IMR-90 (cell line): ENCODE data around the gene OPTC. TPM values are rescaled to one million over a fixed set of nuclear protein-coding genes. Genes with fewer than 3 reads are reported as not detected.

Source experiments
- ATAC-seq: fragments of 200-7000 bp; cut with Tn5 transposase; 2 replicates; pipeline ENCODE4 v1.9.1; 2020; ENCODE audit warnings: low read depth, mild to moderate bottlenecking, moderate library complexity
- BruUV-seq: library from RNA; stranded (reverse); fragments of 400-500 nt; replicated peaks from 2 replicates; lab custom pipeline; 2021; lab: Mats Ljungman, UMichigan
- CTCF ChIA-PET: fragments of 300-600 bp; formaldehyde crosslinking; extraction: SDS; loops from one replicate; lab custom pipeline; 2021; ENCODE audit warnings: antibody characterized with exemption; lab: Yijun Ruan, JAX
- POLR2A ChIA-PET: fragments of 300-600 bp; sonication (Branson Sonifier 250); formaldehyde crosslinking; loops from one replicate; lab custom pipeline; 2022; ENCODE audit warnings: antibody characterized with exemption; ENCODE audit not compliant: unreplicated experiment; lab: Charles Lee
- DNase-seq: peaks from one replicate; pipeline ENCODE4 v3.0.0; 2013
- H2AFZ ChIP-seq: replicated peaks from 2 replicates; pipeline ENCODE3; 2013; ENCODE audit warnings: low read length, mild to moderate bottlenecking; ENCODE audit not compliant: poor library complexity
- H2AK5ac ChIP-seq: 2 replicates; pipeline ENCODE4 v1.6.1; 2013; ENCODE audit warnings: low read depth, low read length, inconsistent platforms
- H2AK9ac ChIP-seq: replicated peaks from 2 replicates; pipeline ENCODE3; 2013; ENCODE audit warnings: mild to moderate bottlenecking, low read depth, low read length, moderate library complexity; ENCODE audit not compliant: poor library complexity
- H2BK120ac ChIP-seq: 2 replicates; pipeline ENCODE4 v1.6.1; 2013; ENCODE audit warnings: low read depth, low read length, inconsistent platforms
- H2BK15ac ChIP-seq: 3 replicates; pipeline ENCODE4 v1.6.1; 2013; ENCODE audit warnings: low read depth, low read length, inconsistent platforms
- H2BK20ac ChIP-seq: 2 replicates; pipeline ENCODE4 v1.6.1; 2013; ENCODE audit warnings: low read depth, mild to moderate bottlenecking, inconsistent platforms, low read length, moderate library complexity
- H2BK5ac ChIP-seq: 2 replicates; pipeline ENCODE4 v1.6.1; 2013; ENCODE audit warnings: mild to moderate bottlenecking, low read depth, low read length, inconsistent platforms; ENCODE audit not compliant: poor library complexity, severe bottlenecking
- H3K14ac ChIP-seq: replicated peaks from 2 replicates; pipeline ENCODE4 v1.6.1; 2013; ENCODE audit warnings: low read depth, low read length, inconsistent platforms
- H3K18ac ChIP-seq: 2 replicates; pipeline ENCODE4 v1.6.1; 2013; ENCODE audit warnings: low read depth, low read length, control low read depth
- H3K23ac ChIP-seq: 2 replicates; pipeline ENCODE4 v1.6.1; 2013; ENCODE audit warnings: low read depth, low read length, inconsistent platforms
- H3K27ac ChIP-seq: 2 replicates; pipeline ENCODE4 v1.5.1; 2013; ENCODE audit warnings: mild to moderate bottlenecking, control low read depth, low read length; ENCODE audit not compliant: insufficient read depth
- H3K27me3 ChIP-seq: 2 replicates; pipeline ENCODE4 v1.6.1; 2013; ENCODE audit warnings: low read length; ENCODE audit not compliant: control insufficient read depth, insufficient read depth
- H3K36me3 ChIP-seq: 2 replicates; pipeline ENCODE4 v1.6.1; 2013; ENCODE audit warnings: low read length, mixed read lengths; ENCODE audit not compliant: control insufficient read depth, insufficient read depth
- H3K4ac ChIP-seq: 2 replicates; pipeline ENCODE4 v1.6.1; 2013; ENCODE audit warnings: low read depth, low read length, inconsistent platforms
- H3K4me1 ChIP-seq: 2 replicates; pipeline ENCODE4 v1.6.1; 2013; ENCODE audit warnings: low read length, mixed read lengths; ENCODE audit not compliant: control insufficient read depth, insufficient read depth
- H3K4me2 ChIP-seq: 2 replicates; pipeline ENCODE4 v1.6.1; 2013; ENCODE audit warnings: low read depth, mild to moderate bottlenecking, control low read depth, low read length, moderate library complexity
- H3K4me3 ChIP-seq: 2 replicates; pipeline ENCODE4 v1.5.1; 2013; ENCODE audit warnings: low read depth, mild to moderate bottlenecking, control low read depth, low read length, moderate library complexity; ENCODE audit not compliant: insufficient read depth
- H3K56ac ChIP-seq: 2 replicates; pipeline ENCODE4 v1.6.1; 2013; ENCODE audit warnings: low read length, inconsistent platforms; ENCODE audit not compliant: insufficient read depth; ENCODE audit errors: extremely low read depth
- H3K79me1 ChIP-seq, 2 experiments: 2 replicates each; pipeline ENCODE4 v1.6.1; 2013; ENCODE audit warnings: low read length in 2 of 2, inconsistent platforms in 1 of 2, low read depth in 1 of 2
- H3K9ac ChIP-seq: 2 replicates; pipeline ENCODE4 v1.6.1; 2013; ENCODE audit warnings: low read depth, low read length, control low read depth
- H3K9me1 ChIP-seq: 2 replicates; pipeline ENCODE4 v1.6.1; 2013; ENCODE audit warnings: low read length, inconsistent platforms; ENCODE audit not compliant: insufficient read depth
- H3K9me3 ChIP-seq: 2 replicates; pipeline ENCODE4 v1.6.1; 2013; ENCODE audit warnings: low read length; ENCODE audit not compliant: control insufficient read depth, insufficient read depth
- H4K20me1 ChIP-seq: 2 replicates; pipeline ENCODE4 v1.6.1; 2013; ENCODE audit warnings: low read length, inconsistent platforms; ENCODE audit not compliant: insufficient read depth
- H4K5ac ChIP-seq: 2 replicates; pipeline ENCODE4 v1.6.1; 2013; ENCODE audit warnings: mild to moderate bottlenecking, low read depth, low read length, control low read depth
- H4K8ac ChIP-seq, 2 experiments: 2 replicates each; pipeline ENCODE4 v1.6.1; 2013; ENCODE audit warnings: low read depth in 2 of 2, low read length in 2 of 2, control low read depth in 1 of 2, inconsistent platforms in 1 of 2
- H4K91ac ChIP-seq: 2 replicates; pipeline ENCODE4 v1.6.1; 2013; ENCODE audit warnings: low read depth, low read length, inconsistent platforms; ENCODE audit not compliant: insufficient read depth
- BHLHE40 ChIP-seq: fragments of 150-350 bp; IDR thresholded peaks from 2 replicates; pipeline ENCODE4 v1.6.1; 2016; ENCODE audit warnings: mild to moderate bottlenecking, low read depth, low read length
- CEBPB ChIP-seq: IDR thresholded peaks from 2 replicates; pipeline ENCODE4 v1.6.1; 2012; ENCODE audit warnings: low read depth, low read length, improper control_type of control experiment
- CHD1 ChIP-seq: IDR thresholded peaks from 2 replicates; pipeline ENCODE4 v1.6.1; 2012; ENCODE audit warnings: low read depth, low read length, improper control_type of control experiment
- FOS ChIP-seq: fragments of 150-350 bp; IDR thresholded peaks from 2 replicates; pipeline ENCODE4 v1.6.1; 2016; ENCODE audit warnings: low read depth, low read length
- MAFK ChIP-seq: IDR thresholded peaks from 2 replicates; pipeline ENCODE4 v1.6.1; 2012; ENCODE audit warnings: low read depth, low read length, improper control_type of control experiment
- MAZ ChIP-seq: IDR thresholded peaks from 2 replicates; pipeline ENCODE4 v1.6.1; 2012; ENCODE audit warnings: low read depth, mild to moderate bottlenecking, low read length, improper control_type of control experiment, moderate library complexity, borderline replicate concordance
- MXI1 ChIP-seq: IDR thresholded peaks from 2 replicates; pipeline ENCODE4 v1.6.1; 2012; ENCODE audit warnings: low read depth, mild to moderate bottlenecking, low read length, moderate library complexity, borderline replicate concordance
- NFE2L2 ChIP-seq: fragments of 150-350 bp; IDR thresholded peaks from 2 replicates; pipeline ENCODE4 v1.6.1; 2016; ENCODE audit warnings: low read depth, mild to moderate bottlenecking, low read length
- POLR2A ChIP-seq: IDR thresholded peaks from 2 replicates; pipeline ENCODE4 v1.6.1; 2012; ENCODE audit warnings: mild to moderate bottlenecking, low read depth, low read length
- RAD21 ChIP-seq: IDR thresholded peaks from 2 replicates; pipeline ENCODE4 v1.6.1; 2012; ENCODE audit warnings: low read length, improper control_type of control experiment
- RCOR1 ChIP-seq: IDR thresholded peaks from 2 replicates; pipeline ENCODE4 v1.6.1; 2012; ENCODE audit warnings: mild to moderate bottlenecking, low read length, improper control_type of control experiment; ENCODE audit not compliant: insufficient replicate concordance
- RFX5 ChIP-seq: IDR thresholded peaks from 2 replicates; pipeline ENCODE4 v1.8.0; 2012; ENCODE audit warnings: low read depth, mild to moderate bottlenecking, low read length, moderate library complexity
- SMC3 ChIP-seq: fragments of 150-350 bp; IDR thresholded peaks from 2 replicates; pipeline ENCODE4 v1.6.1; 2016; ENCODE audit warnings: low read depth, mild to moderate bottlenecking, antibody characterized with exemption, low read length, moderate library complexity
- WGBS, 2 experiments: methylation state at CpG; one replicate each; pipeline versions ENCODE4 v1.1.5 to v1.1.7; 2013; ENCODE audit warnings: missing lambda C conversion rate in 2 of 2; ENCODE audit not compliant: insufficient read length in 1 of 2; ENCODE audit errors: extremely low coverage in 2 of 2; 5-methylcytosine and 5-hydroxymethylcytosine counted together
- dilution Hi-C: fragments of 300-500 bp; cut with HindIII; formaldehyde crosslinking; loops from one replicate; pipeline ENCODE4 v1.14.3; 2018; ENCODE audit warnings: low sequenced_read_pairs; ENCODE audit not compliant: unreplicated experiment
- in situ Hi-C: fragments of 300-500 bp; cut with MboI; formaldehyde crosslinking; loops from 3 replicates; pipeline ENCODE4 v1.14.3; 2019; ENCODE audit warnings: low sequenced_read_pairs, inconsistent platforms, mixed read lengths
- intact Hi-C: fragments of 100-400 bp; cut with micrococcal nuclease; formaldehyde crosslinking; loops from 2 replicates; pipeline ENCODE4 v1.10.0; 2022
- polyA plus RNA-seq, 3 experiments: library from polyadenylated mRNA; depleted of rRNA; stranded (reverse); fragments of >200 nt; gene quantifications; 2 replicates each; pipeline ENCODE4 v1.2.3, GENCODE V29; 2012; ENCODE audit warnings: low replicate concordance in 1 of 3
- total RNA-seq: library from RNA; depleted of rRNA; stranded (reverse); fragments of >200 nt; gene quantifications from 2 replicates; pipeline ENCODE4 v1.2.3, GENCODE V29; 2012
- TF ChIP-seq, protein P1 (sequence below): fragments of 150-350 bp; IDR thresholded peaks from 2 replicates; pipeline ENCODE4 v1.6.1; 2016; ENCODE audit warnings: low read depth, mild to moderate bottlenecking, low read length, moderate library complexity, borderline replicate concordance
- TF ChIP-seq, protein P2 (sequence below): fragments of 150-350 bp; IDR thresholded peaks from 2 replicates; pipeline ENCODE4 v1.6.1; 2017; ENCODE audit warnings: mild to moderate bottlenecking, antibody characterized with exemption, low read length, low read depth
- TF ChIP-seq, protein P3 (sequence below): conservative IDR thresholded peaks from 2 replicates; pipeline ENCODE4 v1.5.1; 2012; ENCODE audit warnings: mild to moderate bottlenecking, low read depth, low read length, improper control_type of control experiment

OPTC gene
- total and polyA plus RNA-seq, 2 of the 4 experiments (the other 2 are of a cell fraction), result not detected

DNA sequence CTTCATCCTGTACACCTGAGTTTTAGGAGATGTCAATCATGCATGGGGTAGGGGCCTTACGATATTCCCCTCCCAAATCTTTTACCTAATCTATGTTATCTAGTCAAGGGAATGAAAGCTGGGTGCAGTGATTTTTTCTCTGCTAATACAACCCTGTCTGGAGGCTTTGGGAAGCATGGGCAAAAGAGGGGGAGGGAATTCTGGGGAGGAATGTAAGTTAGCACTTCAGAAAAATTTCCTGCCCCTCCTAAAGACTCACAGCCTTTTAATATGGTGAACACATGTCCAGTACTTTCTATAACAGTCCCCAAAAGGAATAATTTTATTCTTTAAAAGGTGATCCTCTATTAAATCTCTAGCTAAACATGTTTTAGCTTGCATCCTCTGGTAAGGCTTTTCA lies 44.0 kb upstream of the OPTC start:
- no CpG with 5 or more reads among the region's 1 CpG for WGBS, 2 experiments
- Histone ChIP-seq H2BK20ac (no peak overlapping the region), H3K4me1 (peaks cover 2% of the 10 kb centered on the region; the same call in 1 of the 2 replicates), H2BK15ac (no peak overlapping the region), H2BK5ac (no peak overlapping the region), H2AFZ (no peak overlapping the region), H3K23ac (no peak overlapping the region), H3K9ac (no peak overlapping the region), H4K91ac (no peak overlapping the region), H3K4ac (no peak overlapping the region), H3K56ac (no peak overlapping the region), H4K20me1 (no peaks in the 10 kb centered on the region), H3K14ac (no peak overlapping the region), H3K4me3 (no peak overlapping the region), H3K27me3 (peaks cover 56% of the 10 kb centered on the region), H2BK120ac (no peak overlapping the region), H3K36me3 (no peaks in the 10 kb centered on the region), H4K5ac (no peak overlapping the region), H3K9me1 (no peaks in the 10 kb centered on the region), H3K18ac (no peak overlapping the region), H3K79me1 (no peaks in the 10 kb centered on the region), H2AK9ac (no peak overlapping the region), H3K9me3 (peaks cover 10% of the 10 kb centered on the region), H4K8ac (no peak overlapping the region), H2AK5ac (no peak overlapping the region), H3K4me2 (no peak overlapping the region), H3K27ac (no peak overlapping the region)
- in situ Hi-C loops (no loop called here), dilution Hi-C loops (no loop called here), intact Hi-C loops (no loop called here)
- ATAC-seq (no peak), DNase-seq (no peak)
- CTCF ChIA-PET, result no interaction called here
- no TSS peak for BruUV-seq
- POLR2A ChIA-PET, result no interaction called here
- TF ChIP-seq BHLHE40, result no peak
- TF ChIP-seq CHD1, result no peak
- TF ChIP-seq MAFK, result no peak
- no peak for TF ChIP-seq RCOR1
- TF ChIP-seq NFE2L2, result no peak
- no peak for TF ChIP-seq CEBPB
- TF ChIP-seq MAZ, result no peak
- TF ChIP-seq POLR2A, result no peak
- TF ChIP-seq RAD21, result no peak
- TF ChIP-seq, protein P1, sequence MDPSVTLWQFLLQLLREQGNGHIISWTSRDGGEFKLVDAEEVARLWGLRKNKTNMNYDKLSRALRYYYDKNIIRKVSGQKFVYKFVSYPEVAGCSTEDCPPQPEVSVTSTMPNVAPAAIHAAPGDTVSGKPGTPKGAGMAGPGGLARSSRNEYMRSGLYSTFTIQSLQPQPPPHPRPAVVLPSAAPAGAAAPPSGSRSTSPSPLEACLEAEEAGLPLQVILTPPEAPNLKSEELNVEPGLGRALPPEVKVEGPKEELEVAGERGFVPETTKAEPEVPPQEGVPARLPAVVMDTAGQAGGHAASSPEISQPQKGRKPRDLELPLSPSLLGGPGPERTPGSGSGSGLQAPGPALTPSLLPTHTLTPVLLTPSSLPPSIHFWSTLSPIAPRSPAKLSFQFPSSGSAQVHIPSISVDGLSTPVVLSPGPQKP, result no peak
- TF ChIP-seq, protein P2, sequence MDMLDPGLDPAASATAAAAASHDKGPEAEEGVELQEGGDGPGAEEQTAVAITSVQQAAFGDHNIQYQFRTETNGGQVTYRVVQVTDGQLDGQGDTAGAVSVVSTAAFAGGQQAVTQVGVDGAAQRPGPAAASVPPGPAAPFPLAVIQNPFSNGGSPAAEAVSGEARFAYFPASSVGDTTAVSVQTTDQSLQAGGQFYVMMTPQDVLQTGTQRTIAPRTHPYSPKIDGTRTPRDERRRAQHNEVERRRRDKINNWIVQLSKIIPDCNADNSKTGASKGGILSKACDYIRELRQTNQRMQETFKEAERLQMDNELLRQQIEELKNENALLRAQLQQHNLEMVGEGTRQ, result no peak
- no peak for TF ChIP-seq SMC3
- TF ChIP-seq MXI1, result no peak
- no peak for TF ChIP-seq FOS
- no peak for TF ChIP-seq RFX5
- TF ChIP-seq, protein P3, sequence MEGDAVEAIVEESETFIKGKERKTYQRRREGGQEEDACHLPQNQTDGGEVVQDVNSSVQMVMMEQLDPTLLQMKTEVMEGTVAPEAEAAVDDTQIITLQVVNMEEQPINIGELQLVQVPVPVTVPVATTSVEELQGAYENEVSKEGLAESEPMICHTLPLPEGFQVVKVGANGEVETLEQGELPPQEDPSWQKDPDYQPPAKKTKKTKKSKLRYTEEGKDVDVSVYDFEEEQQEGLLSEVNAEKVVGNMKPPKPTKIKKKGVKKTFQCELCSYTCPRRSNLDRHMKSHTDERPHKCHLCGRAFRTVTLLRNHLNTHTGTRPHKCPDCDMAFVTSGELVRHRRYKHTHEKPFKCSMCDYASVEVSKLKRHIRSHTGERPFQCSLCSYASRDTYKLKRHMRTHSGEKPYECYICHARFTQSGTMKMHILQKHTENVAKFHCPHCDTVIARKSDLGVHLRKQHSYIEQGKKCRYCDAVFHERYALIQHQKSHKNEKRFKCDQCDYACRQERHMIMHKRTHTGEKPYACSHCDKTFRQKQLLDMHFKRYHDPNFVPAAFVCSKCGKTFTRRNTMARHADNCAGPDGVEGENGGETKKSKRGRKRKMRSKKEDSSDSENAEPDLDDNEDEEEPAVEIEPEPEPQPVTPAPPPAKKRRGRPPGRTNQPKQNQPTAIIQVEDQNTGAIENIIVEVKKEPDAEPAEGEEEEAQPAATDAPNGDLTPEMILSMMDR, result no peak
